Right lobe of liver (tissue), 4 donors: ENCODE data around the gene KIF23.

Experiments
- POLR2A ChIP-seq: fragments of 450-650 bp; IDR thresholded peaks from one replicate; pipeline ENCODE4 v1.6.1; 2017; ENCODE audit warnings: antibody characterized with exemption, mild to moderate bottlenecking
- TF ChIP-seq, protein P1 (sequence below), 4 donors: fragments of 200-600 bp in 3 of 4; fragments of 450-650 bp in 1 of 4; IDR thresholded peaks; one replicate each; pipeline versions ENCODE4 v1.5.1 to v1.8.0; 2016 to 2022; ENCODE audit warnings: antibody characterized with exemption in 4 of 4, mild to moderate bottlenecking in 2 of 4
- donor health status: DM: no; HTN: no; CAD: no.
- donor health status: DM: no; HTN: no; CAD: no.
- donor health status: DM: no; HTN: yes; CAD: no.

- TF ChIP-seq POLR2A = no peak
- TF ChIP-seq, protein P1, sequence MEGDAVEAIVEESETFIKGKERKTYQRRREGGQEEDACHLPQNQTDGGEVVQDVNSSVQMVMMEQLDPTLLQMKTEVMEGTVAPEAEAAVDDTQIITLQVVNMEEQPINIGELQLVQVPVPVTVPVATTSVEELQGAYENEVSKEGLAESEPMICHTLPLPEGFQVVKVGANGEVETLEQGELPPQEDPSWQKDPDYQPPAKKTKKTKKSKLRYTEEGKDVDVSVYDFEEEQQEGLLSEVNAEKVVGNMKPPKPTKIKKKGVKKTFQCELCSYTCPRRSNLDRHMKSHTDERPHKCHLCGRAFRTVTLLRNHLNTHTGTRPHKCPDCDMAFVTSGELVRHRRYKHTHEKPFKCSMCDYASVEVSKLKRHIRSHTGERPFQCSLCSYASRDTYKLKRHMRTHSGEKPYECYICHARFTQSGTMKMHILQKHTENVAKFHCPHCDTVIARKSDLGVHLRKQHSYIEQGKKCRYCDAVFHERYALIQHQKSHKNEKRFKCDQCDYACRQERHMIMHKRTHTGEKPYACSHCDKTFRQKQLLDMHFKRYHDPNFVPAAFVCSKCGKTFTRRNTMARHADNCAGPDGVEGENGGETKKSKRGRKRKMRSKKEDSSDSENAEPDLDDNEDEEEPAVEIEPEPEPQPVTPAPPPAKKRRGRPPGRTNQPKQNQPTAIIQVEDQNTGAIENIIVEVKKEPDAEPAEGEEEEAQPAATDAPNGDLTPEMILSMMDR (IDR thresholded peaks at IDR 0.05) = no peak
Observed at GRCh38 chr15:69443032-69443611, 29.0 kb downstream of the KIF23 start.
